Endodermal cell (in vitro differentiated cells): ENCODE data around the gene SMCO3. TPM values are rescaled to one million over a fixed set of nuclear protein-coding genes. Genes with fewer than 3 reads are reported as not detected.

Experiments
- DNase-seq: peaks from one replicate; pipeline ENCODE4 v3.0.0-alpha.2; 2017
- H3K27ac ChIP-seq: 2 replicates; pipeline ENCODE4 v1.5.1; 2013; ENCODE audit warnings: mild to moderate bottlenecking, low read depth, low read length, moderate library complexity
- H3K27me3 ChIP-seq: 2 replicates; pipeline ENCODE4 v1.6.1; 2013; ENCODE audit warnings: mild to moderate bottlenecking, low read length, moderate library complexity; ENCODE audit not compliant: insufficient read depth, control insufficient read depth, poor library complexity, severe bottlenecking
- H3K36me3 ChIP-seq: 2 replicates; pipeline ENCODE4 v1.7.0; 2013; ENCODE audit warnings: mild to moderate bottlenecking, low read length, moderate library complexity; ENCODE audit not compliant: control insufficient read depth, insufficient read depth
- H3K4me1 ChIP-seq: one replicate; pipeline ENCODE4 v1.7.0; 2013; ENCODE audit warnings: low read length; ENCODE audit not compliant: control insufficient read depth, insufficient read depth
- H3K4me3 ChIP-seq: 2 replicates; pipeline ENCODE4 v1.5.1; 2013; ENCODE audit warnings: mild to moderate bottlenecking, low read length, moderate library complexity
- H3K9ac ChIP-seq: 2 replicates; pipeline ENCODE4 v1.6.1; 2013; ENCODE audit warnings: mild to moderate bottlenecking, low read length, moderate library complexity; ENCODE audit not compliant: poor library complexity, severe bottlenecking; ENCODE audit errors: extremely low read depth
- H3K9me3 ChIP-seq: 2 replicates; pipeline ENCODE4 v1.6.1; 2013; ENCODE audit warnings: mild to moderate bottlenecking, low read length, moderate library complexity; ENCODE audit not compliant: control insufficient read depth
- H3K27ac Mint-ChIP-seq: 2 replicates; pipeline ENCODE4 v1.8.0; 2020; ENCODE audit warnings: mixed read lengths
- H3K27me3 Mint-ChIP-seq: 2 replicates; pipeline ENCODE4 v1.8.0; 2021; ENCODE audit warnings: mild to moderate bottlenecking, mixed read lengths; ENCODE audit not compliant: insufficient read depth
- H3K36me3 Mint-ChIP-seq: 2 replicates; pipeline ENCODE4 v1.8.0; 2020; ENCODE audit warnings: low read depth, mixed read lengths
- H3K4me1 Mint-ChIP-seq: 2 replicates; pipeline ENCODE4 v1.8.0; 2020; ENCODE audit warnings: mixed read lengths
- H3K4me3 Mint-ChIP-seq: 2 replicates; pipeline ENCODE4 v1.8.0; 2020; ENCODE audit warnings: mild to moderate bottlenecking, moderate library complexity, mixed read lengths
- H3K9me3 Mint-ChIP-seq: 2 replicates; pipeline ENCODE4 v1.8.0; 2020; ENCODE audit warnings: mild to moderate bottlenecking, mixed read lengths
- WGBS, 2 experiments: methylation state at CpG; one replicate each; pipeline versions ENCODE4 v1.1.5 to v1.1.7; 2013; ENCODE audit warnings: missing lambda C conversion rate in 2 of 2, mixed read lengths in 1 of 2; ENCODE audit not compliant: insufficient coverage in 1 of 2, insufficient read length in 1 of 2; 5-methylcytosine and 5-hydroxymethylcytosine counted together
- long read RNA-seq, 4 experiments: library from polyadenylated mRNA in 2 of 4; library from RNA in 1 of 4; library from capped mRNA in 1 of 4; stranded (forward) in 3 of 4; unstranded in 1 of 4; transcript quantifications; one replicate each; pipeline ENCODE4 v2.0.0, GENCODE V29; 2020 to 2021; ENCODE audit warnings: inconsistent platforms in 1 of 4
- polyA plus RNA-seq, 2 experiments: library from polyadenylated mRNA; stranded (reverse); fragments of 50-300 nt; gene quantifications; one replicate each; pipeline ENCODE4 v1.2.3, GENCODE V29; 2013
- total RNA-seq, 2 donors: library from RNA; stranded (reverse); fragmentation: NEBNext Ultra II Directional in 1 of 2; extraction: Animal tissue kit (Norgen Biotek cat#: 25700) in 1 of 2; gene quantifications; 2 replicates in 1 of 2; 3 replicates in 1 of 2; pipeline ENCODE4 v1.2.1, GENCODE V29; 2021
- TF ChIP-seq, protein P1 (sequence below): fragments of 200-600 bp; sonication (generic); conservative IDR thresholded peaks from 2 replicates; pipeline ENCODE4 v1.5.0; 2021; ENCODE audit warnings: antibody characterized with exemption, mild to moderate bottlenecking

SMCO3 gene
- not detected for total RNA-seq
- not detected for polyA plus RNA-seq (2013, experiment 1 of 2)
- not detected for polyA plus RNA-seq (2013, experiment 2 of 2)
- long read RNA-seq, experiment 1: 0 reads
- long read RNA-seq, experiment 2: 0 reads
- long read RNA-seq, experiment 3: 0 reads
- long read RNA-seq, experiment 4: 0 reads

- TF ChIP-seq, protein P1, sequence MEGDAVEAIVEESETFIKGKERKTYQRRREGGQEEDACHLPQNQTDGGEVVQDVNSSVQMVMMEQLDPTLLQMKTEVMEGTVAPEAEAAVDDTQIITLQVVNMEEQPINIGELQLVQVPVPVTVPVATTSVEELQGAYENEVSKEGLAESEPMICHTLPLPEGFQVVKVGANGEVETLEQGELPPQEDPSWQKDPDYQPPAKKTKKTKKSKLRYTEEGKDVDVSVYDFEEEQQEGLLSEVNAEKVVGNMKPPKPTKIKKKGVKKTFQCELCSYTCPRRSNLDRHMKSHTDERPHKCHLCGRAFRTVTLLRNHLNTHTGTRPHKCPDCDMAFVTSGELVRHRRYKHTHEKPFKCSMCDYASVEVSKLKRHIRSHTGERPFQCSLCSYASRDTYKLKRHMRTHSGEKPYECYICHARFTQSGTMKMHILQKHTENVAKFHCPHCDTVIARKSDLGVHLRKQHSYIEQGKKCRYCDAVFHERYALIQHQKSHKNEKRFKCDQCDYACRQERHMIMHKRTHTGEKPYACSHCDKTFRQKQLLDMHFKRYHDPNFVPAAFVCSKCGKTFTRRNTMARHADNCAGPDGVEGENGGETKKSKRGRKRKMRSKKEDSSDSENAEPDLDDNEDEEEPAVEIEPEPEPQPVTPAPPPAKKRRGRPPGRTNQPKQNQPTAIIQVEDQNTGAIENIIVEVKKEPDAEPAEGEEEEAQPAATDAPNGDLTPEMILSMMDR: no peak
- Histone ChIP-seq H3K9ac (no peak within 1 kb of the TSS), H3K4me3 (no peak within 1 kb of the TSS), H3K9me3 (no peaks in the 10 kb centered on the region), H3K27me3 (no peaks in the 10 kb centered on the region), H3K27ac (no peak within 1 kb of the TSS), H3K4me1 (no peaks in the 10 kb centered on the region), H3K36me3 (no peaks in the 10 kb centered on the region)
- Mint-ChIP-seq H3K4me3 (no peak within 1 kb of the TSS), H3K9me3 (peaks cover 2% of the 10 kb centered on the region), H3K27ac (no peak within 1 kb of the TSS), H3K4me1 (no peaks in the 10 kb centered on the region), H3K27me3 (no peaks in the 10 kb centered on the region), H3K36me3 (no peaks in the 10 kb centered on the region)
- DNase-seq: no peak
- 92% methylated on average over 3 of the region's 3 CpGs; no CpG with 5 or more reads in 1 of the 2 experiments for WGBS, 2 experiments
These were observed at the start of gene SMCO3 for GRCh38 chr12:14814014-14814413. SMCO3 (minus strand) TSS chr12:14814182; CDS start chr12:14806680, 7,502 bp downstream.

DNA sequence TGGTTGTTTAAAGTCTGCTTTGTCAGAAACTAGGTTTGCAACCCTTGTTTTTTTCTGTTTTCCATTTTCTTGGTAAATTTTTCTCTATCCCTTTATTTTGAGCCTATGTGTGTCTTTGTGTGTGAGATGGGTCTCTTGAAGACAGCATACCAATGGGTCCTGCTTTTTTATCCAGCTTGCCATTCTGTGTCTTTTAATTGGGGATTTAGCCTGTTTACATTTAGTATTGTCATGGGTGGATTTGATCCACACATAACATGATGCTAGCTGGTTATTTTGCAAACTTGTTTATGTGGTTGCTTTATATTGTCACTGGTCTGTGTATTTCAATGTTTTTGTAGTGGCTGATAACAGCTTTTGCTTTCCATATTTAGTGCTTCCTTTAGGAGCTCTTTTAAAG, 46.5 kb upstream of the SMCO3 start:
- Mint-ChIP-seq H3K4me1 (no peaks in the 10 kb centered on the region), H3K27me3 (peaks cover 5% of the 10 kb centered on the region), H3K27ac (no peak overlapping the region), H3K9me3 (peaks cover 74% of the 10 kb centered on the region), H3K4me3 (no peak overlapping the region), H3K36me3 (no peaks in the 10 kb centered on the region)
- Histone ChIP-seq H3K4me3 (no peak overlapping the region), H3K9ac (no peak overlapping the region), H3K27ac (no peak overlapping the region), H3K9me3 (no peaks in the 10 kb centered on the region), H3K4me1 (no peaks in the 10 kb centered on the region), H3K36me3 (no peaks in the 10 kb centered on the region), H3K27me3 (no peaks in the 10 kb centered on the region)
- TF ChIP-seq, protein P1: no peak
- DNase-seq: no peak

- Mint-ChIP-seq H3K36me3 (no peaks in the 10 kb centered on the region), H3K4me1 (no peaks in the 10 kb centered on the region), H3K4me3 (no peak overlapping the region), H3K27me3 (no peaks in the 10 kb centered on the region), H3K27ac (no peak overlapping the region), H3K9me3 (peaks cover 62% of the 10 kb centered on the region)
- DNase-seq: no peak
- no peaks in the 10 kb centered on the region for H3K9me3 ChIP-seq
- no peaks in the 10 kb centered on the region for H3K36me3 ChIP-seq
- 86 to 100% methylated on average over 1 of the region's 1 CpG for WGBS, 2 experiments
- TF ChIP-seq, protein P1: no peak
- H3K9ac ChIP-seq: no peak overlapping the region
- H3K27me3 ChIP-seq: no peaks in the 10 kb centered on the region
- no peak overlapping the region for H3K4me3 ChIP-seq
- H3K27ac ChIP-seq: no peak overlapping the region
- H3K4me1 ChIP-seq: no peaks in the 10 kb centered on the region
These were observed 44.5 kb upstream of the SMCO3 start for GRCh38 chr12:14858513-14858912.
